Stimulated activated CD4-positive, alpha-beta T cell treated with anti-CD3 and anti-CD28 coated beads, Interleukin-4, amount 100 ng/mL, for 4 hours (primary cell): ENCODE measurements around the gene SNAPC4.

ENCODE experiments used
- DNase-seq, 2 experiments: peaks; one replicate each; pipeline ENCODE4 v3.0.0-alpha.2; 2020

SNAPC4 gene

DNA sequence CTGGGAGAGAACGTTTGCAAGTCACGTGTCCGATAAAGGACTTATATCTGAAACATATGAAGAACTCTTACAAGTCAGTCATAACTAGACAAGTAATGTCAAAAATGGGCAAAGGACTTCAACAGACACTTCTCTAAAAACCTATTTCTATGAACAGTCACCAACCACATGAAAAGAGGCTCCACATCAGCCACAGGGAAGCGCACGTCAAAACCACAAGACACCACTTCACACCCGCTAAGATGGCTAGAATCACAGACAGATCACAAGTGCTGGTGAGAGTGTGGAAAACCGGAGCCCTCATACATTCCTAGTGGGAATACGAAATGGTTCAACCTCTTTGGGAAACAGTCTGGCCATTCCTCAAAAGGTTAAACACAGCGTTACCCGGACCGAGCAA is 15.0 kb downstream of the SNAPC4 start:
- DNase-seq = peak in 1 of 2 experiments; percentile 33

DNA sequence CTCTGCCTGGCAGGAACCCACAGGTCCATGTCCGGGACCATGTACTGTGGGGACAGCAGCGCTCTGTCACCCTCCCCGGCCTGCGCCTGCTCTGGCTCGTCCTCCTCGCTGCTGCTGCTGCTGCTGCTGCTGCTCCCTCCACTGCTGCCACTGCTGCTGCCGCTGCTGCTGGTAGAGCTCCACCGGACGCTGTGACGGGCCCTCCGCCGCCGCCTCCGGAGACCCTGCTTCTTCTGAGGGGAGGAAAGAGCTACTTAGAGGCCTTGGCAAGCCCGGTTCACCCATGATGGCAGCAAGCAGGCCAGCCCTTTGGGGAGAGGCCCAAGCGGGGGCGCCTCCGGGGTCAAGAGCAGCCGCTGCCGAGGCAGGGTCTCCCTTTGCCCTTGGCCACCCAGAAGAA is 16.5 kb downstream of the SNAPC4 start:
- no peak for DNase-seq

GRCh38 chr9:136381966-136382513 is 17.9 kb downstream of the SNAPC4 start:
- no peak for DNase-seq

DNA sequence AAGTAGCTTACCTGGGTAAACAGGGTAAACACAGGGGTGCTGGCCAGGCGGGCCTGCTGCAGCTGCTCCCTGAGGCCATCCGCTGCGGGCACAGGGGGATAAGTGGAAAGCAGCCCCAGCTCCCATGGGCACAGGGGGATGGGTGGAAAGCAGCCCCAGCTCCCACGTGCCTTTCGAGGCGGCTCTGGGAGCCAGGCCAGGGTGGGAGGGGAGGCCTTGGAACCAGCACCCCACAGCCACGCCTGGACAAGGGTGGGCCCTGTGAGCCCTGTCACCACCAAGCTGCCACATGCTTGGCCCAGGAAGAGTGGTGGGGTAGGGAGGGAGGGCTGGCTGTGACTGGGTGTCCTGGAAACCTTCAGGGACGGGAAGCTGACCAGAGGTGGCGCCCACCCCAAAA is 18.7 kb downstream of the SNAPC4 start:
- DNase-seq = no peak

DNA sequence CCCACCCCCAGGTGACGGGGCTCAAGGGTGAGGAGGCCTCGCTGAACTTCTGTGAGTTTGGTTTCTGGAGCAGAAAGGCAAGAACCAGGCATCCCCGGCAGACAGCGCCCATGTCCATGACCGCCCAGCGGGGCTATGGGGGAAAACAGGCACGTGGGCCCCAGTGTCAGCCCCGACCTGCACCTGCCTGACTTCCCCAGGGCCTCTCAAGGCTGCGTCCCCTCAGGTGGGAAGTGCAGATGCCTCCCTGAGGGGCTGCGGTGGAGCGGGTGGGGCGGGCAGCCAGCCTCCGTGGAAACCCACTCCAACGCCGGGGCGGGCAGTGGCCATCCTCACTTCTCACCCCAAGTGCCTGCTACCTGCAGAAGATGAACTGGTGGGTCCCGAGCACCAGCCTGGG is 19.6 kb downstream of the SNAPC4 start:
- no peak for DNase-seq

GRCh38 chr9:136379891-136380290 is 20.1 kb downstream of the SNAPC4 start:
- no peak for DNase-seq

- no peak for DNase-seq
Measured at GRCh38 chr9:136379401-136379800, 20.6 kb downstream of the SNAPC4 start.

GRCh38 chr9:136379003-136379287 is 21.0 kb downstream of the SNAPC4 start:
- no peak for DNase-seq

DNA sequence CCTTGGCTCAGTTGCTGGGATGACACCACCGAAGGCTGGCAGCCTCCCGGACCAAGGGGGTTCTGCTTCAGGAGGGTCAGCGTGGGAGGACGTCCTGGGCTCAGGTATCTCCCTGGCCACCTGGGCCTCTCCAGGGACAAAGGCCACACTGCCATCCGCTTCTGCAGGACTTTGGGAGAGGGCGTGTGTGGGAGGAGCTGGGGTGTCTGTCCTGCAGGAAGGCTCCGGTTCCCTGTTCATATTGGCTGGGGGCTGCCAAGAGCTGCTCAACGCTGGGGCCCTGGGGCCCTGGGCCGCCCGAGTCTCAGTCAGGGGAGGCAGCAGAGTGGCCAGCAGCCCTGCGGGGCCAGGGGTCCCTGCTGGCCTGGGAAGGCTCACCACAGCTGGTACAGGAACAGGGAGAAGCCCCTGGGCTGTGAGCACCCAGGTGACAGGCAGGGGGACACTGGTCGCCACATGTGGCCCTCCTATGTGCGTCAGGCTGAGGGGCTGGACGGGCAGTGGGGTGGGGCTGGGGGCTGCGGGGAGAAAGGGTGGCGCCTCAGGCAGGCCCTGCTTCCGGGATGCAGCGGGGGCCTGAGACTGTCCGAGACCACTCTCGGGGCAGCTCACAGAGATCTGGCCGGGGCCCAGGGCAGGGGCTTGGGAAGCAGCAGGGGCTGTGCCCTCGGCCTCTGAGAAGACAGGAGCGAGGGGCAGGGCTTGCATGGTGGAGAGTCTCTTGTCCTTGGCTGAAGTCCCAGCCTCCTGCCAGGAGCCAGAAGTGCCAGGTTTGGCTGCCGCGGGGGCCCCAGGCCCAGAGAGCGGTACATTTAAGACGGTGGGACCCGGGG is 21.6 kb downstream of the SNAPC4 start:
- DNase-seq = no peak

- DNase-seq = no peak
Measured at GRCh38 chr9:136377341-136378169, 22.4 kb downstream of the SNAPC4 start.

GRCh38 chr9:136376457-136376856 is 23.5 kb downstream of the SNAPC4 start:
- DNase-seq = no peak

DNA sequence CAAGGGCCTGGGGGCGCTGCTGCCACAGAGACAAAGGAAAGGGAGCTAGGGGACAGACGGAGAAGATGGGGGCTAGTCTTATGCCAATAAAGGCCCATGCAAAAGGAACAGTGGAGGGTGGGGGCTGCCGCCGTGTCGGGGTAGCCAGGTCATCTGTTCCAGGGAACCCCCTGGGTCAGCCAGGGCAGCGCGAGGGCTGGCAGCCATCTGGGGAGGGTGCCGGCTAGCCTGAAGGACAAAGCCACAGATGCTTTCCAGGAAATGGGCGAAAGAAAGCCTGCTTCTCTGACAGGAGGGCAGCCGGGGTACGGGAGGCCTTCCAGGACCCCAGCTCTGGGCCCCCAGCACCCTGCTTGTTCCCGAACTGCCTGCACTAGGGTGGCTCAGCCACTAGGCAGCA is 24.9 kb downstream of the SNAPC4 start:
- DNase-seq = no peak

DNA sequence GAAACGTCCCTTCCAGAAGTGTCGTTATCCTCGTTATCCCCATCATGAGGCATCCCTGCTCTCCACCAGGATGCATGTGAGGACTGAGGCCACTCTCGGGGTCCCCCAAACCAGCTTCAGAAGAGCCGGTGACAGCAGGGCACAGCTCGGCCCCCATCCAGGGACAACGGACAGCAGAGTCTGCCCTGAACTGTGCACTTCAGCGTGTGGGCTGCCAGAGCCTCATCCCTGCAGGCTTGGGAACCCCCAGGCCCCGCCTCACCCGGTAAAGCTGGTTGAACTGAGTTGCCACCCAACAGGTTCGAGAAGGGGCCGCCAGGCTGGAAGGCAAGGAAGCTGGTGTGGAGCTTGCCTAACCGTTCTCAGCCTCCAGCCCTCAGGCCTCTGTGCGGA is 25.8 kb downstream of the SNAPC4 start:
- DNase-seq = no peak

DNA sequence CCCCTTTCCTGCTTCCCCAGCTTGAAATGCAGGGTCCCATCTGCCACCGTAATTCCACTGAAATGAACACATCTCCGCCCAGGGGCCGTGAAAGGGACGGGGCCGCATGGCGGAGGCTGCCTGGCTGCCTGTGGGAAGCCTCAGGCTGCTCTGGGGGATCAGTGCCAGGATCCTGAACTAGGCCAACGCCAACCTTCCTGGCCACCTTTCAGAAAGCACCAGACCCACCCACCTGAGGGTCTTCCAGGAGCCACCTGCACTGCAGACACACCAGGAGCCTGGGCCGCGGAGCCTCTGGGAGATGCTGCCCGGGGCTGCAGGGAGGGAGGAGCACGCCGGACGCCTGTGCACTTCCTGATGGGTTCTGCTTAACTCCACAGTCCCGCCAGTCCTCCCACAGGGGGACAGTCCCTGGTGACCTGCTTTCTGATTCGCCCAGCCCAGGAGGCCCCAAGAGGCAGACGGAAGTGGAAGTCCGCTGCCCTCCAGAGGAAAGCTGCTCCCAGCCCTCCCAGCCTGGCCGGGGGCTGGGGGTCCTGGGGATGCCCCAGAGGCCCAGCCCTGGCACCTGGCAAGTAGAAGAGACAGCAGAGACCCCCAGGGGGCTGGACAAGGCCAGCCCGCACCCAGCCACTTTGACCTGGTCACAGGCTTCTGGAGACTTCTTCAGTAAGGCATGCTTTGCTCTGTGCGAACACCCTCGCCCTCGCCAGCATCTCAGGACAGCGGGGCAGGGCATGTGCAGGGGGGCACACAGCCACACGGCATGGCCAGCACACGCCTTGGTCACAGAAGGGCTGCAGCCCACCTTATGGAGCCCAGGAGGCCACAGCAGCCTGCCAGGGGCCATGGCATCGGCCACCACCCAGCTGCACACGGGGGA is 26.4 kb downstream of the SNAPC4 start, which contains the start of gene CARD9:
TSS of gene CARD9 (minus strand) at position 370 of the 883 bp plus-strand sequence. CDS start 1,591 bp downstream, outside the sequence.
- no peak for DNase-seq

DNA sequence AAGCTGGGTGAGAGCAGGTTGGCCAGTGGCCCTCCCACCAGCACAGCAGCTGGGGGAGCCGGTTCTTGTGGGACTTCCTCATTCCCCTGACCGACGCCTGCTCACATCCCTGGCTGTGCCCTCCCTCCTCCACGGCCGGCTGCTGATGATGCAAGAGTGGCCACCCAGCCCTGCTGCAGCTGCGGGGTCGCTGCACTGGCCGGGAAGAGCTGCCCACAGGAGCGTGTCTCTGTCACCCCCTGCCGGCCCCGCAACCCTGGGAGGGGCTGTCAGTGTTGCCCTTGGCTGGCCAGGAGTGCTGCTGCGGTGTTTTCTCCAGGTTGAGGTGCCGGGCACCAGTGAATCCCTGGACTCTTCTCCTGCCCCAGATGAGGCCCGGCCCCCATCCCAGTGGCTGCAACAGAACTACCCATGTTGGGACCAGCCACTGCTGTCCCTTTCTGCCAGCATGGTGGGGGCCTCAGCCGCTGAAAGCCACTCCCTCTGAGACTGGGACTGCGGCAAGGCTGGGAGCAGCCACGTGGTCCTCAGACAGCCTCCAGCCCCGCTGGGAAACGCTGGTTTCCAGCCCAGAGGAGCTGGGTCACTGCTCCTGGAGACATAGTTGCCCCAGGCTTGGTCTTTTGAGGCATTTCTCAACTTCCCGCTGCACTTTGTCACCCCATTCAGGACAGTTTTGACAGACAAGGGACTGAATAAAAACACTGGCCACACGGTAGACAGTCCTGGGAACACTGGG is 27.2 kb downstream of the SNAPC4 start:
- no peak for DNase-seq

GRCh38 chr9:136372006-136372405 is 28.0 kb downstream of the SNAPC4 start:
- no peak for DNase-seq

DNA sequence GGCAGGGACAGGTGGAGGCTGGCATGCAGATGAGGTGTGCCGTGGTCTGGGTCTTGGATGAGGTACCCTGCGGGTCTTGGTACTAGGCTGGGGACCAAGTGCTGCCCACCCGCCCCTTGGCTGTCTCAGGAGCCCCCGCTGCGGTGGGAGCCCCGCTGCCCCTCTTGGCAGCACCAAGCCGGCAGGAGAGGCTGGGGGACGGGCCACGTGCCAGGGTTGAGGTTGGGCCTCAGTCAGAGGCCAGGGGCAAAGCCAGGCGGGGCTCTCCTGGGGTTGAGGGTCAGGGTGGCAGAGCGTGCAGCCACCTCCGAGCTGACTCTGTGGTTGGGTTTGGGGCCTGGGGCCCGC is 28.5 kb downstream of the SNAPC4 start:
- DNase-seq = no peak

DNA sequence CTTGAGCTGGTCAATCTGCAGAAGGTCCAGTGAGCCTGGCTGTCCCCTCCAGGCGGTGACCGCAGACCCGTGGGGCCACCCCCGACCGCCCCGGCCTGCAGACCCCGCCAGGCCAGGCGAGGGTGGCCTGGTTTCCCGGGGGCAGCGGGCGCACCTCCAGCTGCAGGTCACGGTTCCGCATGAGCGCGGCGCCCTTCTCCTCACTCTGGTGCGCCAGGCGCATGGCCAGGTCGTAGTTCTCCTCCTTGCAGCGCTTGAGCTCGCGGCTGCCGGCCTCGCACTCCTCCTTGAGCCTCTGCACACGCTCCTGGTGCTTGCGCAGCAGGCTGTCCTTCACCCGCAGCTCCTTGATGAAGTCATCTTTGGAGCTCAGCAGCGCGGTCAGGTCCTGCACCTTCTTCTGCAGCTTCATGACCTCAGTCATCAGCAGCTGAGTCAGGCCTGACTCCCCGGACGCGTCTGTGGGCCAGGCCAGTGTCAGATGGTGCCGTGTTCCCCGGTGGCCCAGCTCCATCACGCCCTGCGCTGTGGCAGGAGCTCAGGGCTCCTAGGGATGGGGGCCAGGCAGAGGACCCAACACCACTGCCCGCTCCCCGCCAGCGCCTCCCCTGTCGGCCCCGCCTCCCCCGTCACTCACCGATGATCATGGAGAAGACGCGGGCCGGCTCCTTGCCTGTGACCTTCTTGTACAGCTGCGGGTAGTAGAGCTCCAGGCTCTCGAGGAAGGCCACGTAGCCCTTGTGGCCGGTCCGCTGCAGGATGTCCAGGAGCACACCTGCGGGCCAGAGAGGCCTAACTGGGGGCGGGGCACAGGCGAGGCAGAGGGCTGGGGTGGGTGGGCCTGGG is 29.1 kb downstream of the SNAPC4 start:
- DNase-seq = no peak

DNA sequence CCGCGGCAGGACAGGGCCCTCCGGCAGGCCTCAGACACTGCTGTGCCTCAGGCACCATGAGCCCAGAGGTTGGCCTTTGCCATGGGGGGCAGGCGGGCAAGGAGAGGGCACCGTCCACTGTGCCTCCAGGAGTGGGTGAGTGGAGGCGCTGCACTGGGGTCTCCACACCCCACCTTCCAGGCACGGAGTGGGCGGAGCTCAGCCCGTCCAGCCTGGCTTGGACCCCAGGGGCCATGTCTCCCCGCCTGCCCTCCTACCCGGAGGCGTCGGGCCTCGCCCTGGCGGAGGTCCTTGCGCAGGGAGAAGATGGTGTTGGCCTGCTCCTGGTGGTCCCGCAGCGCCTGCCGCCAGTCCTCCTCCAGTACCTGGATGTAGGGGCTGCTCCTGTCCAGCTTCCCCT is 29.9 kb downstream of the SNAPC4 start:
- no peak for DNase-seq

DNA sequence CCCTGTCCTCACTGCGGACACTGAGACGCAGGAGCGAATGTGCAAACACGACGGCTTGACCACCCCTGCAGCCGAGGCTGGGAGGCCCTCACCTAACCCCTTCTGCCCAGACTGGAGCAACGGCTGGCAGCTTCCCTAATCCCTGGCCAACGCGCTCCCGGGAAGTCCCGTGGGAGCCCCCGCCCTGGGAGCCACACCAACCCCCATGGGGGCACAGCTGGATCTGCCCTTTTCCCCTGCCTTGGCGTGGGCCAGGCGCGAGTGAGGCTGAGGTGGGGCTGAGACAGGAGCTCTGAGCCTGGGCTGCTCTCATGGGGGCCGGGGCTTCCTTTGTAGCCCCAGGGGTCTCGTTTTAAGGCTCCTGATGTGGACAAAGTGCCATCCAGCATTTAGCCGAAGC is 31.8 kb downstream of the SNAPC4 start:
- no peak for DNase-seq
